Kasumi-1 (cell line): ENCODE data around the gene JAML.
A peak's percentile ranks its signal among the peaks of the same experiment; 100 is the strongest.

Source experiments
- DNase-seq, 2 experiments: peaks; one replicate each; lab custom pipeline; 2025; lab: John Stamatoyannopoulos, UW

The JAML gene

GRCh38 chr11:118224511-118225188 is at the start of gene JAML:
TSS of gene JAML (minus strand) at chr11:118225011. CDS start at chr11:118214866, 10,145 bp downstream.
- DNase-seq, result no peak

GRCh38 chr11:118274186-118274585 is 49.4 kb upstream of the JAML start:
- DNase-seq, result no peak

- DNase-seq, result no peak
Observed at GRCh38 chr11:118272001-118272400, 47.2 kb upstream of the JAML start.

GRCh38 chr11:118267486-118267885 is 42.7 kb upstream of the JAML start:
- no peak for DNase-seq

GRCh38 chr11:118265954-118266353 is 41.1 kb upstream of the JAML start:
- DNase-seq, result no peak

- DNase-seq, result no peak
Observed at GRCh38 chr11:118264569-118265465, 40.0 kb upstream of the JAML start.

- DNase-seq, result peak in 1 of 2 experiments; percentile 2
Observed at GRCh38 chr11:118263695-118264568, 39.1 kb upstream of the JAML start, which contains the start of gene MPZL2. TSS of gene MPZL2 (minus strand) at chr11:118264297. CDS start at chr11:118264153, 144 bp downstream.

GRCh38 chr11:118263112-118263511 is 38.3 kb upstream of the JAML start:
- DNase-seq, result no peak

GRCh38 chr11:118260353-118260752 is 35.5 kb upstream of the JAML start:
- no peak for DNase-seq

GRCh38 chr11:118259138-118259537 is 34.3 kb upstream of the JAML start:
- DNase-seq, result no peak

GRCh38 chr11:118258410-118258809 is 33.6 kb upstream of the JAML start:
- DNase-seq, result peak; percentile 16 to 44

GRCh38 chr11:118252688-118253087 is 27.9 kb upstream of the JAML start:
- no peak for DNase-seq

- DNase-seq, result no peak
Observed at GRCh38 chr11:118251858-118252652, 27.2 kb upstream of the JAML start, which contains the start of gene MPZL3. TSS of gene MPZL3 (minus strand) at chr11:118252365. CDS start at chr11:118252294, 71 bp downstream.

- DNase-seq, result no peak
Observed at GRCh38 chr11:118247041-118247440, 22.2 kb upstream of the JAML start.

GRCh38 chr11:118245936-118246562 is 21.2 kb upstream of the JAML start:
- no peak for DNase-seq

GRCh38 chr11:118243993-118244762 is 19.4 kb upstream of the JAML start:
- DNase-seq, result no peak

GRCh38 chr11:118243161-118243560 is 18.4 kb upstream of the JAML start:
- DNase-seq, result no peak

- DNase-seq, result no peak
Observed at GRCh38 chr11:118241764-118242098, 16.9 kb upstream of the JAML start.

GRCh38 chr11:118240999-118241763 is 16.4 kb upstream of the JAML start:
- peak; percentile 71 to 73 for DNase-seq
